Activated T-cell treated with anti-CD3 and anti-CD28 coated beads, Interleukin-2, amount 50 U/mL, for 24 hours (primary cell): ENCODE measurements around the gene CDK11A.
"Not testable (repeated sequence)": the region's sequence is repeated elsewhere in the genome, so short reads cannot be mapped to it uniquely, and the experiment has no call there.

ENCODE experiments used
- DNase-seq: peaks from one replicate; pipeline ENCODE4 v3.0.0-alpha.2; 2020
- H3K27ac Mint-ChIP-seq: 2 replicates; pipeline ENCODE4 v1.8.0; 2020; ENCODE audit warnings: mild to moderate bottlenecking, mixed read lengths
- H3K27me3 Mint-ChIP-seq: 2 replicates; pipeline ENCODE4 v1.8.0; 2020; ENCODE audit warnings: mixed read lengths
- H3K36me3 Mint-ChIP-seq: 2 replicates; pipeline ENCODE4 v1.8.0; 2020; ENCODE audit warnings: low read depth, mixed read lengths
- H3K4me1 Mint-ChIP-seq: 2 replicates; pipeline ENCODE4 v1.8.0; 2020; ENCODE audit warnings: low read depth, mixed read lengths
- H3K4me3 Mint-ChIP-seq: 2 replicates; pipeline ENCODE4 v1.8.0; 2020; ENCODE audit warnings: mild to moderate bottlenecking, moderate library complexity, mixed read lengths
- H3K9me3 Mint-ChIP-seq: 2 replicates; pipeline ENCODE4 v1.8.0; 2020; ENCODE audit warnings: mixed read lengths

Gene CDK11A

DNA sequence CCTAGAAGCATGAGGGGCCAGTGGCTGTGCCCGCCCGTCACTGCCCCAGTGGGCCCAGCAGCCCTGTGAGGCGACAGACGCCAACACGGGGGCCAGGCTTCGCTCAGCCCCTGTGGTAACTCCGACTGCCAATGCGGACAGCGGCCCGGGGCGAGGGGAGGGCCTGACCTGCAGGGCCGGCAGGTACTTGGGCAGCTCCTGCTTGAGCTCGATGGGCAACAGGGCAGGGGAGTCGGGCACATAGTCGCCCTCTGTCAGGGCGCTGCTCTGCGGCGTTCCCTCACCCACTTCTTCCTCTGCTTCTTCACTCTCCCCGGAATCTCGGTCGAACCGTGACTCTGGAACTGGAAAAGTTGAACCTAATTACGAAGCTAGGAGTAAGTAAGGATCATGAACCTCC, 16.9 kb downstream of the CDK11A start:
- not testable (repeated sequence) for DNase-seq, H3K27me3 Mint-ChIP-seq, H3K27ac Mint-ChIP-seq, H3K4me3 Mint-ChIP-seq, H3K4me1 Mint-ChIP-seq, H3K9me3 Mint-ChIP-seq
- H3K36me3 Mint-ChIP-seq, result peaks cover 23% of the 10 kb centered on the region

DNA sequence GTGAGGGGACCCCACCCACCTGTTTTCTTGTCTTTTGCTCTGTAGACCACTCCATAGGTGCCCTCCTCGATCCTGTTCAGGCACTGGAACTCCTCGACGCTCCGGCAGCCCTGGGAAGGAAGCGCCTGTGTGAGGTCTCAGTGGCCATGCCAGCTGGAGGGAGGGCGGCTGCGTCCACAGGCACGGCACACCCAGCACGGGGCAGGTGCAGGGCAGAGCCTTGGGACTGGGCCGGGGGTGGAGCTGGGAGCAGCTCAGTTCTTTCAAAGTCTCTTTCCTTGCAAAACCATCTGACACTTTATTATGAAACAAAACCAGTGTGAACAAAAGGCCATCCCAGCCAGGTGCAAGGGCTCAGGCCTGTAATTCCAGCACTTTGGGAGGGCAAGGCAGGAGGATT, 18.5 kb downstream of the CDK11A start:
- H3K4me3 Mint-ChIP-seq, H3K27me3 Mint-ChIP-seq, H3K4me1 Mint-ChIP-seq, H3K9me3 Mint-ChIP-seq, H3K27ac Mint-ChIP-seq: not testable (repeated sequence)
- peaks cover 23% of the 10 kb centered on the region for H3K36me3 Mint-ChIP-seq
- DNase-seq, result peak; percentile 8

- H3K27ac Mint-ChIP-seq, H3K9me3 Mint-ChIP-seq, H3K4me3 Mint-ChIP-seq, H3K4me1 Mint-ChIP-seq, DNase-seq, H3K27me3 Mint-ChIP-seq: not testable (repeated sequence)
- H3K36me3 Mint-ChIP-seq, result peaks cover 20% of the 10 kb centered on the region
These were observed 19.7 kb downstream of the CDK11A start for GRCh38 chr1:1704284-1704957.

DNA sequence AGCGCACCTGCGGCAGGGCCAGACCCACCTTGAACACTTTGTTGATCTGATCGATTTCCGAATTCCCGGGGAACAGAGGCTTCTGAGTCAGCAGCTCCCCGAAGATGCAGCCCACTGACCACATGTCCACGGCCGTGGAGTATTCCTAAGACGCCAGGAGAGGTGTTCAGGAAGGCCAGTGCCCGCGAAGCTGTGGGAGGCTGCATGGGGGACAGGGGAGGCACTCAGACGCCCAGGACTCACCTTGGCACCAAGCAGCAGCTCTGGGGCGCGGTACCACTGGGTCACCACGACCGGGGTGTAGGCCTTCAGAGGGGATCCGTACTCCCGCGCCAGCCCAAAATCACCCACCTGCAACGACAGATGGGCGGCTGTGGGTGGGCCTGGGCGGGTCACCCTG, 20.4 kb downstream of the CDK11A start:
- H3K27ac Mint-ChIP-seq, result no peak overlapping the region

DNA sequence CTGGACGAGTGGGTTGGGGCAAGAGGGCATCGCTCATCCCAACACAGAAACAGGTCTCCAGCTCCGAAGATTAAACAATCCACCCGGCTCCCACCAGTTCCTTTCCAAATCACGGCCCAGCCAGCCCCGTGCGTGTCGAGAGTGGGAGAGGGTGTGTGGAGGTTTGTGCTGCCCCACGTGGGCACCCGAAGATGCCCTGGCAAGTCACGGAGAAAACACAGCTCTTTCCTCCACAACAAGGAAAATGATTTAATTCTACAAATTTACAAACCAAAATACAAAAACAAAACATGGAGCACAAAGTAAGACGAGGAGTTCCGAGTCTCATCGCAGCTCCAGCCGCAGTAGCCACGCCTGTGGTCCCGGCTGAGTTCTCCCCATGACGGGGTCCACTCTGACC, 21.7 kb downstream of the CDK11A start:
- H3K9me3 Mint-ChIP-seq, H3K4me3 Mint-ChIP-seq, H3K27me3 Mint-ChIP-seq, DNase-seq, H3K4me1 Mint-ChIP-seq, H3K27ac Mint-ChIP-seq: not testable (repeated sequence)
- peaks cover 17% of the 10 kb centered on the region for H3K36me3 Mint-ChIP-seq

More for the DNA sequence above, 20.4 kb downstream of the CDK11A start:
- Mint-ChIP-seq H3K36me3 (peaks cover 20% of the 10 kb centered on the region), H3K9me3 (no peaks in the 10 kb centered on the region), H3K4me3 (no peak overlapping the region), H3K4me1 (no peaks in the 10 kb centered on the region), H3K27me3 (no peaks in the 10 kb centered on the region)
- DNase-seq, result peak; percentile 23

GRCh38 chr1:1700557-1700956, 23.6 kb downstream of the CDK11A start:
- H3K9me3 Mint-ChIP-seq, DNase-seq, H3K4me1 Mint-ChIP-seq, H3K27me3 Mint-ChIP-seq, H3K36me3 Mint-ChIP-seq, H3K27ac Mint-ChIP-seq, H3K4me3 Mint-ChIP-seq: not testable (repeated sequence)

GRCh38 chr1:1700067-1700466, 24.1 kb downstream of the CDK11A start:
- H3K27me3 Mint-ChIP-seq, H3K36me3 Mint-ChIP-seq, H3K27ac Mint-ChIP-seq, H3K4me3 Mint-ChIP-seq, H3K4me1 Mint-ChIP-seq, DNase-seq, H3K9me3 Mint-ChIP-seq: not testable (repeated sequence)

- not testable (repeated sequence) for H3K9me3 Mint-ChIP-seq, H3K27ac Mint-ChIP-seq, H3K36me3 Mint-ChIP-seq, H3K27me3 Mint-ChIP-seq, H3K4me3 Mint-ChIP-seq, H3K4me1 Mint-ChIP-seq
- DNase-seq, result peak; percentile 23
These were observed 25.1 kb downstream of the CDK11A start for GRCh38 chr1:1699061-1699460.

GRCh38 chr1:1697358-1698183, 26.6 kb downstream of the CDK11A start:
- H3K4me3 Mint-ChIP-seq, H3K36me3 Mint-ChIP-seq, H3K27me3 Mint-ChIP-seq, H3K9me3 Mint-ChIP-seq, H3K27ac Mint-ChIP-seq, H3K4me1 Mint-ChIP-seq: not testable (repeated sequence)
- peak; percentile 25 for DNase-seq

- not testable (repeated sequence) for H3K4me1 Mint-ChIP-seq, H3K4me3 Mint-ChIP-seq, H3K36me3 Mint-ChIP-seq, H3K27ac Mint-ChIP-seq, H3K27me3 Mint-ChIP-seq, H3K9me3 Mint-ChIP-seq
- DNase-seq, result peak; percentile 6
These were observed 27.5 kb downstream of the CDK11A start for GRCh38 chr1:1696431-1697357.

DNA sequence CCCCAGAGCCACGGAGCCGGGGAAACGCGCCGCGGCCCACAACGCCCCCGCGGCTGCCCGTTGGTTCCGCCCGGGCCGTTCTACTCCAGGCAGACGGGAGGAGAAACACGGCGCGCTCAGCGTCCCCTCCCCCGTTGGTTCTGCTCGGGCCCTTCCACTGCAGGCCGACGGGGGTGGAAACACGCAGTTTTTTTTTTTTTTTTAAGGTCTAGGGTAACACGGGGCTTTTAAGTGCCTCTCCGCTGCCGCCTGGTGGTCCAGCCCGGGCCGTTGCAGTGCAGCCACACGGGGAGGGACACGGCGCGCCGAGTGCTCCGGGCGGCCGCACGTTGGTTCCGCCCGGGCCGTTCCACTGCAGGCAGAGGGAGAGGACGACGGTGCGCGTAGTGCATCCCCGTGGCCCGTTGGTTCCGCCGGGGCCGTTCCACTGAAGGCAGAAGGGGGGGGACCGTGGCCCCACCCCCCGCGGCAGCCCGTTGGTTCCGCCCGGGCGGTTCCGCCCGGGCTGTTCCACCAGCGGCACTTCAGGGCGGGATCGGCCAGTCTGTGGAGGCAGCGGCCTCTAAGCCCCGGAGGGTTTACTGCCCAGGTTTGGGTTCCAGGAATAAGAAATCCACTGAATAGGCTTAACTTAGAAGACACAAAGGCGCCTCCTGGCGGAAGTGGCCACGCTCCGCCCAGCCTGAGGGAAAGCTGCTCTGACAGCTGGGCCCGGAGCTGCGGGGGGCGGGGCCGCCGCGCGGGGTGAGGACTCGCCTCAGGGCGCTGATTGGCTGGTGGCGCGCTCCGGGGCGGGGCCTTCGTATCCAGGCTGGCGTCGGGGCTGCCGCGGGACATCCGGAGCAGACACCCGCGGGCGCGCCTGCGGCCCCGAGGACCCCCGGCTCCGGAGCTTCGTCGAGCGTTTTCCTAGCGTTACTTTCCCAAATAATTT, 31.2 kb downstream of the CDK11A start, which contains the start of gene SLC35E2B:
Gene SLC35E2B, minus strand, starts transcription at position 82 of the 934 bp plus-strand sequence. CDS start 16,096 bp downstream, outside the sequence.
- not testable (repeated sequence) for H3K9me3 Mint-ChIP-seq, H3K36me3 Mint-ChIP-seq, H3K27me3 Mint-ChIP-seq
- DNase-seq, result peak; percentile 98
- peak within 1 kb of the TSS; percentile 77 for H3K4me3 Mint-ChIP-seq
- peak within 1 kb of the TSS; percentile 91 for H3K27ac Mint-ChIP-seq
- peaks cover 10% of the 10 kb centered on the region for H3K4me1 Mint-ChIP-seq

DNA sequence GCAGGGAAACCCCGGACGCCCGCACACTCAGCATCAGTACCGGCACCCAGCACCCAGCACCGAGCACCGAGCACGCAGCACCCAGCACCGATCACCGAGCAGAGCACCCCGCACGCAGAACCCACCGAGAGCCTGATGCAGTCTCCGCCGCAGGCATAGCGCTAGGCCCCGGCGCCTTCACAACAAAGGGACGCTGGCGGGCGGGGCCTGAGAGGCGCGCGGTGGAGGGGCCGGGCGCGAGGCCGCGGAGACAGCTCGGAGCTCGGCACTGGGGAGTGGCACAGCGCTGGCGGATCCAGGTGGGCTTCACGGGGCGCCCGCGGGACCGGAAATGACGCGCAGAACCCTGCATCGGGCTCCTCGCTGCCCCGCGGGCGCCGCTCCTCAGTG, 31.8 kb downstream of the CDK11A start:
- peaks cover 12% of the 10 kb centered on the region for H3K4me1 Mint-ChIP-seq
- DNase-seq, result peak; percentile 91
- peak overlapping the region; percentile 77 for H3K4me3 Mint-ChIP-seq
- peaks cover 12% of the 10 kb centered on the region for H3K36me3 Mint-ChIP-seq
- H3K27me3 Mint-ChIP-seq, H3K9me3 Mint-ChIP-seq: not testable (repeated sequence)
- peak overlapping the region; percentile 80 for H3K27ac Mint-ChIP-seq

GRCh38 chr1:1691443-1691842, 32.7 kb downstream of the CDK11A start:
- DNase-seq, H3K27me3 Mint-ChIP-seq, H3K27ac Mint-ChIP-seq, H3K4me3 Mint-ChIP-seq, H3K9me3 Mint-ChIP-seq: not testable (repeated sequence)
- peaks cover 18% of the 10 kb centered on the region for H3K4me1 Mint-ChIP-seq
- peaks cover 15% of the 10 kb centered on the region for H3K36me3 Mint-ChIP-seq

GRCh38 chr1:1689526-1689925, 34.6 kb downstream of the CDK11A start:
- H3K36me3 Mint-ChIP-seq, result peaks cover 19% of the 10 kb centered on the region
- H3K4me1 Mint-ChIP-seq, result peaks cover 24% of the 10 kb centered on the region
- not testable (repeated sequence) for H3K4me3 Mint-ChIP-seq, H3K27me3 Mint-ChIP-seq, H3K27ac Mint-ChIP-seq, DNase-seq, H3K9me3 Mint-ChIP-seq
